HG03558 (cell line): Measurements from ENCODE around the gene AAK1.
"Not testable (repeated sequence)": the region's sequence is repeated elsewhere in the genome, so short reads cannot be mapped to it uniquely, and the experiment has no call there.

Experiments used
- ATAC-seq: cut with Tn5 transposase; IDR thresholded peaks from one replicate; pipeline ENCODE4 v1.9.1; 2021; ENCODE audit warnings: moderate number of reproducible peaks; ENCODE audit not compliant: unreplicated experiment; ENCODE audit errors: extremely low read depth

The AAK1 gene

DNA sequence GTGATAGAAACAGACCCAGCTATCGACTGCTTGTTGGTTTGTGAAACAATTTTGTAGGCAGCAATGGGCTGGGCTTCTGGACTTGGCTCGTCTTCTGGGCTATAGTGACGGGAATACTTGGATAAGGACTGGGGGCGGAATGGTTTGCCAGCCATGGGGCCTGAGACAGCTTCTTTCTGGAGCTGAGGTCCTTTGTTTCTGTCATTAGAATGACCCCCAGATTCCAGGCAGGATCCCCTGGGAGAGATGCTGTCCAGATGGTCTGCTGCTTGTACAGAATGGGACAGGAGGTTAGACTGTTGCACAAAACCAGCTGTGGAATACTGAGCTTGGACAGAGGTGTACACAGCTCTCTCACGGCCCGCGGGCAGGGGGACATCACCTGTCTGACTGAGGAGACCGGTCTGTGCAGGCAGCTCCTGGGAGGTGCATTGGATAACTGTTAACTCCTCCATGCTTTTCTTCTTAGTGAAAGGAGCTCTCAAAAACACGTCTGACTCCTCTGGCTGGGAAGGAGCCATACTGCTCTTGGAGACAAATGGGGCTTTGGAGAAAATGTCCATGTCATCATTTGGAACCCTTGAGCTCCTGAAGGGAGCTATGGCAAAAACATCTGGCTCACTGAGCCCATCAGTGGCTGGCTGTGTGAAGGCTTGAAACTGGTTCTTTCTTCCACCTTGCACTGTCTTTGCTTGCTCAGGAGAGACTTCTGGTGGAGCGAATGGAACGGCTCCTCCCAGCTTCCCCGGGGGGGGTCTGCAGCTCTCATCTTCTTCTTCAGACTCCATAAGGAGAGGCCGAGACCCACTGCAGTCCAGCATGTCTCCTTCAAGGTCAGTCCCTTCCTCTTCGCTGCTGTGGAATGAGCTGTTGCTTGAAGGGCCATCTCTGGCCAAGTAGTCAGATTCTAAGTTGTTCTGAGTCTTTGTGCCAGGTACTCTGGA lies 177.8 kb downstream of the AAK1 start:
- ATAC-seq = no peak

DNA sequence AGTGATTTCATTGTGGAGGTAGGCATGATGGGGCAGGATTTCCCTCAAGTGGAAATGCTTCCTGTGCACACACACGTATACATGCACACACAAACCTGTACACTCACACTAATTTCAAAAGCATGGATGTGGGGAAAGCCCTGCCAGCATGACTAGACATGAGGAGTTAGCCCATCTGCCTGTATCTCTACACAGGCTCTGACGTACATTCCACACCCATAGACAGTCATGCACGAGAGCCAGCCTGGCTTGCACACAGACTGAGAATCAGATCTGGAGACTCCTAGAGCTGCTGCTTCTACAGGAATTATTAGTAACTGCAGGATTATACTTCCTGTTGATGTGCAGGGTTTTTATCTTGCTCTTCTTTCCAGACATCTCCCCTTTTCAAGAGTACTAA lies 179.0 kb downstream of the AAK1 start:
- no peak for ATAC-seq

DNA sequence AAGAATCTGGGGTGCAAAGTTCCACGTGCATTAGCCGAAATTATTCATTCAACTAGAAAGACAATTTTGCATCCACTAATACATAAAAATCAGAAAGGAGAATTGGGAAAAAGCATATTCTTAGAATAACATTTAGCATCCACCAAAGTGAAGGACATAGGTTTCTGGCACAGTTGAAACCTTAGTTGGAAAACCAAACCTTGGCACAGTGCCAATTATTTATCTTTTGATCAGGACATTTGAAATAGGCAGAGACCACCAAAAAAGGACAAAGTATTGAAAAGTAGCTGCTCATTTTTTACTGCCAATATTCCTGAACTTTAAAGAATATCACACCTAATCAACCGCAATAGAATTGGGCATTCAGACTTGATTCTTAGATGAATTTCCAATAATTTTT lies 180.8 kb downstream of the AAK1 start:
- no peak for ATAC-seq

DNA sequence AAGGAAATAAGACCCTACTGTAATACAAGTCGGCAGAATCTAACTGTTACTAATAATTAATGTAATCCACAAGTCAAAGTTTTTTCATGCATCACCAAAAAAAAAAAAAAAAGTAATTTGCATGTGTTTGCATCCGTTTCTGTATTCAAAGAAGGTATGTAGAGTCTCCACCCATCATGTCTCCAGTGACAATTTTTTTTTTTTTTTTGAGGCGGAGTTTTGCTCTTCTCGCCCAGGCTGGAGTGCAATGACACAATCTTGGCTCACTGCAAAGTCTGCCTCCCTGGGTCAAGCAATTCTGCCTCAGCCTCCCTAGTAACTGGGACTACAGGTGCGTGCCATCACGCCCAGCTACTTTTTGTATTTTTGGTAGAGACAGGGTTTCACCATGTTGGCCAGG lies 182.1 kb downstream of the AAK1 start:
- ATAC-seq = no peak

DNA sequence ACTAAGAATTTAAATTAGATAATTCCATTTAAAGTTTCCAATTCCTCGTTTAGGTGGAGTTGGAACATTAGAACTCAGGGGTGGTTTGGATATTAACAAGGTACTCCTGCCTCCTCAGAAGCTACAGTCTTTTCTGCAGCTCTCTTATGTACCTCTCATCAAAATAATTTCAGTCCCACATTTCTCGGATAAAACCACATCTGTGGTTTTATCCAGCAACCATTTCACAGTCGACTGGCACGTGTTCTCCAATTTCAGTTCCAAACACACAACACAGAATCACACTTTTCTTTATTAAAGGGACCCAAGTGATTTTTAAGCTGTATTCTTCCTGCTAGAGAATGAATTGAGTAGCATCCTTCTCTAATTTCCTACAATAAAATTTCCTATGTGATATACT lies 183.6 kb downstream of the AAK1 start:
- no peak for ATAC-seq

GRCh38 chr2:69456950-69457445 lies 186.5 kb downstream of the AAK1 start:
- ATAC-seq = no peak

DNA sequence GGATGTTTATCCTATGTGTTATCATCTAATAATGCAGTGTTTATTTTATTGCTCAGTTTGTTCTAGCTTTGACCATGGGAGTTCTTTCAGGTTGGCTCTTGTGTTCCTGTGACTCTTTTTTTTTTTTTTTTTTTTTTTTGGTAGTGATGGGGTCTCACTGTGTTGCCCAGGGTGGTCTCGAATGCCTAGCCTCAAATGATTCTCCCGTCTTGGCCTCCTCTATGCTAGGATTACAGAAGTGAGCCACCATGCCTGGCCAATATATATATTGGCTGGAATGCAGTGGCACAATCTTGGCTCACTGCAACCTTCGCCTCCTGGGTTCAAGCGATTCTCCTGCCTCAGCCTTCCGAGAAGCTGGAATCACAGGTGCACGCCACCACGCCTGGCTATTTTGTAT lies 187.4 kb downstream of the AAK1 start:
- no peak for ATAC-seq

DNA sequence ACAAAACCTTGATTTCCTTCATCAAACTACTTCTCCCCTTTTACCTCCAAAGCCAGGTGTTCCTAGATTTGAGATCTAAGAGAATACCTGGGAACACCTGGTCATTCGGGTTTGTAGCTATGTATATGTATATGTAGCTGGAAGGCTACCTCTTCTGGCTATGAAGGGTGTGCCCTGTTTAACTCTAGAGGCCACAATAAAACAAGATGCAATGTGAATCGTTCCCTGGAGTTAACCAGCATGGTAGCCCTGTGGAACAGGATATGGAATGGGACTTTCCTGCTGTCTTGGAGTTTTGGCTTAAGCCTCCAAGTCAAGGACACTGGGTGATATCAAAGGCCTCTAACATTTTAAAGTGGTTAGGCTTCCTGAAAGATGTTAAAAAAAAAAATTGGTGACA lies 188.6 kb downstream of the AAK1 start:
- no peak for ATAC-seq

DNA sequence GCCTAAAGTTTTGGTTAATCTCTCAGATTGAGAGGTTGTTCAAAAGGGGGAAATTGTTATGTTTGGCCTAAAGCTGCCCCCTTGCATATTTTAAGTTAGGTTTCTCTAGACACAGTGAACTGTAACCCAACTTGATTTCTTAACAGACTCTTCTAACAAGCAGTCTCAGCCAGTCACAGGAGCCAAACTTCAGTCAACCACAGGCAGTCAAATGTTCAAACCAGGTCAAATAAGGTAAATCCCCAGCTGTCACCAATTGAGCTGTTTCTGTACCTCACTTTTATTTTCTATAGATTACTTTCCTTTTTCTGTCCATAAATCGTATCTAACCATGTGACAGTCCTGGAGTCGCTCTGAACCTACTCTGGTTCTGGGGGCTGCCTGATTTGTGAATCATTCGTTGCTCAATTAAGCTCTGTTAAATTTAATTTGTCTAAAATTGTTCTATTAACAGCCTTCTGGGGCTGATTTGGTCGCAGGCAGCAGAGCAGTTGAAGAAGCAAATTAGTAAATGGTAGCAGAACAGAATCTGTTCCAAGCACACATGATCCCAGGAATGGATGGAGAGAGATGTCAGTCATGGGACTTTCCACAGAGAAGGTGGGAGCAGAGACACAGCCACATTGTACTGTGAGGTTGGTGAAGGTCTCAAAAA lies 189.9 kb downstream of the AAK1 start:
- peak; percentile 82 for ATAC-seq

GRCh38 chr2:69452687-69453086 lies 190.9 kb downstream of the AAK1 start:
- ATAC-seq = no peak

DNA sequence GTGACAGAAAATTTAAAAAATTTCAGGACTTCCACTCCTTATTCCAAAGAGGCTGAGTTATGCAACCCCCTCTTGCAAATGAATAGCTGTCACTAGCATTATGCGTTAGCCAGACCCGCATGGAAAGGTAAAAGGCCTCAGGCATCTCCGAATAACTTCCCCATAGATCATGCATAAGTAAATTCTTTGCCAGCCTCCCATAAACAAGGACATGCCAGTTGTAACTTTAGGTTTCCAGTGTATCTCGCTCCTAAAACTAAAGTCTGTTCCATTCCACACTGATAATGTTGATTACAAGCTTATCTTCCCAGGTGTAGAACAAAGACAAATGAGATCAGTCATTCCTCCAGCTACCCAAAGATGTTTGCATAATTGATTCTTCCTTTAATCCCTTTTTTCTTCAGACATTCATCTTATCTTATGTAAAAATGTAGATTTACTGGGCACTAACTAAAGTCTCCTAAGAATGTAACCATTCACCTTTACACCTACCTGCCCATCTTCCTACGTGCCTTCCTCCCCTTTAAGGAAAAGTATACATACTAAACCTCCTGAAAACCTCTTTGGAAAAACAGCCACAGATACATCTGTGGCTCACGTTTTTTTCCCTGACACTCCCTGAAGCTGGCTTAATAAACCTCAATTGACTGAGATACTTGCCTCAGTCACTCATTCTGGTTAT lies 192.7 kb downstream of the AAK1 start:
- no peak for ATAC-seq

GRCh38 chr2:69449906-69450305 lies 193.6 kb downstream of the AAK1 start:
- no peak for ATAC-seq

- not testable (repeated sequence) for ATAC-seq
These were observed 199.9 kb downstream of the AAK1 start for GRCh38 chr2:69443673-69444072.

- not testable (repeated sequence) for ATAC-seq
These were observed 204.0 kb downstream of the AAK1 start for GRCh38 chr2:69439499-69439898.

DNA sequence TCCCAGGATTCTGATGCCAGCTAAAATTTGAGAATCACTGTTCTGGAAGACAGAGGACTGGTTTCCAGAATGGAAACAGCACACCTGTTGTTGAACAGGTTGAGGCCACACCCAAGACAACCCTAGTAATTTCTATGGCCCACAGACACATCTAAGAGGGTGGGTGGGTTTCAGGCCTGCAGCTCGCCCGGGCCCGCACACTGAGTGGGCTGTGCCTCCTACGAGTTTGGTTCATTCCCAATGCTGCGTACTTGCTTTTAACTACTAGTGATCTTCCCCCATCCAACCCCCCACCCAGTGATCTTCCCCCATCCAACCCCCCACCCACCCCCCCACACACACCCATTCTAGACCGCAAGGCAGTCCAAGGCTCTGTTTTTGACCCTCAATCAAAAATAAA lies 205.0 kb downstream of the AAK1 start:
- no peak for ATAC-seq

DNA sequence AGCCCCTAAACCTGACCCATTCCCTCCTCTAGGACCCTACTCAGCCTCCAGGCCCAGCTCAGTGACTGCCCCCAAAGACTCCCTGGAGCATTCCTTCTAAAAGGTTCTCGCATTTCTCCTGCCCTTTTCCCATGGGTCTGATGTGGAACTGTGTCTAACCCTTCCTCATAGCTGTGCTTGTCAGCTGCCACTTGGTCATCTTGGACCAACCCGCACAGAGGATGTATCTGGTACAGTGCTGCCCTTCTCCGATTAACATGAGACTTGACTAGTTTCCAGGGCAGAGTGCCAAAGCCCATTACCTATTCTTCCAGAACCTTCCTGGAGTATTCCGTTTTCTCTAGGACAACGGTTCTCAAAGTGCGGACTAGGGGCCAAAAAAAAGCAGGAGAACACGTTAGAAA lies 205.8 kb downstream of the AAK1 start:
- ATAC-seq = no peak

DNA sequence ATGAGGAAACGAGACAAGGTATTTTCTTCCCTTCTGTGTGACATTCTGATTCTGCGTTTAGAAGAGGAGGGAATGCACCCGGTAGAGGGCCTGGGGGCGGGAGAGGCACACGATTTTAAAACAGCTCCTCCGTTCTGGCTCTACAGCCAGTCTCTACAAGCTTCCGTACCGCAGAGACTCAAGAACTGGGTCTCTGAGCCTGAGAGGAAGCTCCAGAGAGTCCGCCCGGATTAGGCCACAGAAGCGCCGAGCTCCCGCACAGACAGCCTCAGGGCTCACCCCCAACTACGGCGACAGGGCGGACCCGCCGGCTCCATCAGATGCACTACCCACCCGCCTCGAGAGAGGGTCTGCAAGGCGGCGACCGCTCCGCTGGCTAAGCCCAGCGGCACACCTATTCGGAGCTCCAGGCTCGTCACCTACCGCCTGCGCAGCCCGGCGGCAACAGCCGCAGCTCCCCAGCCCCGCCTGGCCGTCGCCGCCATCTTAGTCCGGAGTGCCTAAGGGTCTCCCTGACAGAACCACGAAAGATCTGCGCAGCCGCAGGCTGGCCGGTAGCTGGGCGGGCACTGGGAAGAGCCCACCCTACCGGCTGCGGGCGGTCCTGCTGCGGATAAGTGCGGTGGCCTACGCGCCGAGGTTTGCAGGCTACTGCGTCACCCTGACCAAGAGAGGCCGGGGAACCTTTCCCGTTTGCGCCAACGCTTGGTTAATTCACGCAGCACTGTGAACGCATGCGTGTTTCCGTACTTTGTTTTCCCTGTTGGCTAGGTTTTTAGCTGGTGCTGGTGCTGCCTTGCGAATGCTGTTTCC lies 206.4 kb downstream of the AAK1 start, which contains the start of gene NFU1:
TSS of gene NFU1 (minus strand) at position 498 of the 813 bp plus-strand sequence. CDS start at position 485, 13 bp downstream.
- peak; percentile 85 for ATAC-seq

DNA sequence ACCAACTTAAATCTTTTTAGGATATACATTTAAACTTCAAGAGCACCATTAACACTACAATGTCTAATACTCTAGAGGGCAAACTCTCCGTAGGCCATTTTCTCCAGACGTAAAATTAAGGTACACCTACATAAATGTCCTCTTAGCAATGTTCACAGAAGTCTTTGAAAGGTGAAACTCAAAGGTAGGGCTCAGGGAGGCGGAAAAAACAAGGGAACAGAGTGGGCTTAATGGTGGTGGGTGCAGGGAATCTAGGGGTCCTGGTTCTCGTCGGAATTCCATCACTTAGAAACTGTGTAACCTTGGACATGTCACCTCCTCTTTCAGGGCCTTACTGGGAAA lies 207.0 kb downstream of the AAK1 start:
- ATAC-seq = no peak

- ATAC-seq = no peak
These were observed 208.8 kb downstream of the AAK1 start for GRCh38 chr2:69434753-69435152.
